ENCODE results near the gene IQSEC1.
A peak's percentile ranks its signal among the peaks of the same experiment; 100 is the strongest.

Gene IQSEC1

GRCh38 chr3:13057282-13058040 lies 15.8 kb downstream of the IQSEC1 start:
- H3K36me3 Mint-ChIP-seq (ENCODE audit: low read depth): peaks cover 1% of the 10 kb centered on the region
- no peaks in the 10 kb centered on the region for H3K27me3 Mint-ChIP-seq (ENCODE audit: low read depth)
- no peak overlapping the region for H3K27ac Mint-ChIP-seq
- H3K4me1 Mint-ChIP-seq (ENCODE audit: low read depth): peaks cover 3% of the 10 kb centered on the region
- no peak overlapping the region for H3K4me3 Mint-ChIP-seq
- no peaks in the 10 kb centered on the region for H3K9me3 Mint-ChIP-seq

GRCh38 chr3:13055634-13056033 lies 17.6 kb downstream of the IQSEC1 start:
- Mint-ChIP-seq H3K4me3 (no peak overlapping the region), H3K36me3 (ENCODE audit: low read depth) (peaks cover 1% of the 10 kb centered on the region), H3K27me3 (ENCODE audit: low read depth) (no peaks in the 10 kb centered on the region), H3K9me3 (no peaks in the 10 kb centered on the region), H3K4me1 (ENCODE audit: low read depth) (peaks cover 3% of the 10 kb centered on the region), H3K27ac (peak overlapping the region; percentile 43)

GRCh38 chr3:13054341-13055285 lies 18.6 kb downstream of the IQSEC1 start:
- Mint-ChIP-seq H3K36me3 (ENCODE audit: low read depth) (peaks cover 1% of the 10 kb centered on the region), H3K9me3 (no peaks in the 10 kb centered on the region), H3K27me3 (ENCODE audit: low read depth) (no peaks in the 10 kb centered on the region), H3K4me1 (ENCODE audit: low read depth) (peaks cover 3% of the 10 kb centered on the region), H3K27ac (no peak overlapping the region), H3K4me3 (no peak overlapping the region)

- Mint-ChIP-seq H3K27ac (no peak overlapping the region), H3K4me3 (no peak overlapping the region), H3K36me3 (ENCODE audit: low read depth) (peaks cover 1% of the 10 kb centered on the region), H3K27me3 (ENCODE audit: low read depth) (no peaks in the 10 kb centered on the region), H3K4me1 (ENCODE audit: low read depth) (peaks cover 6% of the 10 kb centered on the region), H3K9me3 (no peaks in the 10 kb centered on the region)
These were observed 19.3 kb downstream of the IQSEC1 start for GRCh38 chr3:13053893-13054292.

GRCh38 chr3:13053420-13053819 lies 19.8 kb downstream of the IQSEC1 start:
- no peaks in the 10 kb centered on the region for H3K27me3 Mint-ChIP-seq (ENCODE audit: low read depth)
- H3K27ac Mint-ChIP-seq: no peak overlapping the region
- H3K4me1 Mint-ChIP-seq (ENCODE audit: low read depth): peaks cover 6% of the 10 kb centered on the region
- H3K4me3 Mint-ChIP-seq: no peak overlapping the region
- peaks cover 1% of the 10 kb centered on the region for H3K36me3 Mint-ChIP-seq (ENCODE audit: low read depth)
- no peaks in the 10 kb centered on the region for H3K9me3 Mint-ChIP-seq

- Mint-ChIP-seq H3K27me3 (ENCODE audit: low read depth) (no peaks in the 10 kb centered on the region), H3K9me3 (no peaks in the 10 kb centered on the region), H3K27ac (no peak overlapping the region), H3K36me3 (ENCODE audit: low read depth) (peaks cover 1% of the 10 kb centered on the region), H3K4me1 (ENCODE audit: low read depth) (peaks cover 6% of the 10 kb centered on the region), H3K4me3 (no peak overlapping the region)
These were observed 20.9 kb downstream of the IQSEC1 start for GRCh38 chr3:13052191-13052820.

GRCh38 chr3:13051581-13051980 lies 21.6 kb downstream of the IQSEC1 start:
- peaks cover 10% of the 10 kb centered on the region for H3K4me1 Mint-ChIP-seq (ENCODE audit: low read depth)
- no peak overlapping the region for H3K27ac Mint-ChIP-seq
- H3K36me3 Mint-ChIP-seq (ENCODE audit: low read depth): peaks cover 1% of the 10 kb centered on the region
- no peaks in the 10 kb centered on the region for H3K27me3 Mint-ChIP-seq (ENCODE audit: low read depth)
- no peak overlapping the region for H3K4me3 Mint-ChIP-seq
- H3K9me3 Mint-ChIP-seq: no peaks in the 10 kb centered on the region

- Mint-ChIP-seq H3K4me3 (no peak overlapping the region), H3K9me3 (no peaks in the 10 kb centered on the region), H3K27ac (no peak overlapping the region), H3K27me3 (ENCODE audit: low read depth) (no peaks in the 10 kb centered on the region), H3K4me1 (ENCODE audit: low read depth) (peaks cover 14% of the 10 kb centered on the region), H3K36me3 (ENCODE audit: low read depth) (peaks cover 1% of the 10 kb centered on the region)
These were observed 22.2 kb downstream of the IQSEC1 start for GRCh38 chr3:13051066-13051465.

- H3K4me1 Mint-ChIP-seq (ENCODE audit: low read depth): peaks cover 14% of the 10 kb centered on the region
- no peak overlapping the region for H3K27ac Mint-ChIP-seq
- H3K36me3 Mint-ChIP-seq (ENCODE audit: low read depth): peaks cover 1% of the 10 kb centered on the region
- H3K9me3 Mint-ChIP-seq: no peaks in the 10 kb centered on the region
- no peaks in the 10 kb centered on the region for H3K27me3 Mint-ChIP-seq (ENCODE audit: low read depth)
- H3K4me3 Mint-ChIP-seq: no peak overlapping the region
These were observed 22.8 kb downstream of the IQSEC1 start for GRCh38 chr3:13050446-13050845.

GRCh38 chr3:13049400-13049799 lies 23.8 kb downstream of the IQSEC1 start:
- H3K9me3 Mint-ChIP-seq: no peaks in the 10 kb centered on the region
- no peak overlapping the region for H3K27ac Mint-ChIP-seq
- peaks cover 1% of the 10 kb centered on the region for H3K36me3 Mint-ChIP-seq (ENCODE audit: low read depth)
- H3K4me3 Mint-ChIP-seq: no peak overlapping the region
- no peaks in the 10 kb centered on the region for H3K27me3 Mint-ChIP-seq (ENCODE audit: low read depth)
- H3K4me1 Mint-ChIP-seq (ENCODE audit: low read depth): peaks cover 14% of the 10 kb centered on the region

- Mint-ChIP-seq H3K4me1 (ENCODE audit: low read depth) (peaks cover 11% of the 10 kb centered on the region), H3K36me3 (ENCODE audit: low read depth) (no peaks in the 10 kb centered on the region), H3K27ac (no peak overlapping the region), H3K9me3 (no peaks in the 10 kb centered on the region), H3K4me3 (no peak overlapping the region), H3K27me3 (ENCODE audit: low read depth) (no peaks in the 10 kb centered on the region)
These were observed 25.7 kb downstream of the IQSEC1 start for GRCh38 chr3:13047296-13048165.

- Mint-ChIP-seq H3K36me3 (ENCODE audit: low read depth) (no peaks in the 10 kb centered on the region), H3K4me3 (no peak overlapping the region), H3K4me1 (ENCODE audit: low read depth) (peaks cover 11% of the 10 kb centered on the region), H3K27me3 (ENCODE audit: low read depth) (no peaks in the 10 kb centered on the region), H3K27ac (peak overlapping the region; percentile 65), H3K9me3 (no peaks in the 10 kb centered on the region)
These were observed 26.5 kb downstream of the IQSEC1 start for GRCh38 chr3:13046569-13047274.

- Mint-ChIP-seq H3K27me3 (ENCODE audit: low read depth) (no peaks in the 10 kb centered on the region), H3K4me1 (ENCODE audit: low read depth) (peaks cover 13% of the 10 kb centered on the region), H3K4me3 (no peak overlapping the region), H3K27ac (peak overlapping the region; percentile 65), H3K9me3 (no peaks in the 10 kb centered on the region), H3K36me3 (ENCODE audit: low read depth) (no peaks in the 10 kb centered on the region)
These were observed 27.2 kb downstream of the IQSEC1 start for GRCh38 chr3:13045904-13046568.
